Measurements from ENCODE around the gene IGFBP5.

IGFBP5 gene

DNA sequence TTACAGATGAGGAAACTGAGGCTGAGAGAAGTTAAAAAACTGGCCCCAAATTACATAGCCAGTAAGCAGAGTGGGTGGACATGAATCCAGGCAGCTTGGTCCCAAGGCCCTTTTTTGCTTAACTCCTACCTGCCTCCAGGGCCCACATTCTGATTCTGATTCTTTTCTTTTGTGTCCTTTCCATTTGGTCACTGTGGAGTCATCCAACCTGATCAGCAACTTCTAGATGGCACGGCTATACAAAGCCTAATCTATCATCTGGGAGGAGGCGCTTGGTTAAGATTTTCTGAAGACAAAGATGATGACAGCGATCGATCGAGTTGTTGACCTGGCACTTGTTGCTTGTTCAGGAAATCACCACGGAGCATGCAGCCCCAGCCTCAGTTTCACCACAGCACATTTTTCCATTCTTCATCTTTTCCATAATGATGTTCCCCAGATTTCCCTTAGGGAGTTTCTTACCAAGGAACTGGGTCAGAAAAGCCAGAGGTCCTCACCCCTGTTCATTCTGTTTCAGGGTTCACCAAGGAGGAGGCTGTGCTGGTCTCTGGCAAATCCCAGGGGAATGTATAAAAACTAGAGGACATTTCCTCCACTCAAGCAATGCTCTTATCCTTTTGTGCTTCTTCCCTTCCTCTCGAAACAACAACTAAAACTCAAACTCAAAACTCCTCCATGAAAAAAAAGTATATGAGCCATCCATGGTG lies 69.0 kb downstream of the IGFBP5 start:
- in situ Hi-C loops (cut with HindIII; ENCODE audit: low sequenced_read_pairs), result no loop called here

DNA sequence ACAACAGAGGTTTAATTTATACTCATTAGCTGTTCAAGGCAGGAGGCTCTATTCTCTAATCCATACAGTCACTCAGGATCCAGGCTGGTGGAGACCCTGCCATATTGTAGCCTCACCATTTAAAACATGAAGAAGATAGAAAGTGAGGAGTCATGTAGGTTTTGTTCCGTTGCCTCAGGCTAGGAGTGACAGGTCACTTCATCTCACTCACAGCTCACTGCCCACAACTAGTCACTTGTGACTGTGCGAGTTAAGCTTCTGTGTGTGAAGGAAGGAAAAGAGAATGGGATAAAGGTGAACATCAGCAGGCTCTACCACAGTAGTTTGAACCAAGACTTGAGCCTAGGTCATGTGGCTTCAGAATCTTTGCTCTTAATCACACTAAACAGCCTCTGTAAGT lies 71.1 kb downstream of the IGFBP5 start:
- in situ Hi-C loops (cut with HindIII; ENCODE audit: low sequenced_read_pairs), result no loop called here

DNA sequence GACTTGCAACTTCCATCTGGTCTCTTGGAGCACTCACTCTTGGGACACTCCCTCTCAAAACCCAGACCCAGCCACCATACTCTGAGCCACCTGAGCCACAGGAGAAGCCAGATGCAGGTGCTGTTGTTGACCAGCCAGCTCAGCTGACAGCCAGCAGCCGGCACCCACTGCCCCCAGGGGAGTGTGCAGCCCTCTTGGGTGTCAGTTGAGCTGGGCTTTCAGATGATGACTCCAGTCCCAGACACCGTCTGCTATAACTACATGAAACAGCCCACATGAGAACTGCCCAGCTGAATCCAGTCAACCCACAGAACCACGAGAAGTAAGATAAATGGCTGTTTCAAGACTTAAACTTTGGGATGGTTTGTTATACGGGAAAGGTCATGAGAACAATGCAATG lies 72.8 kb downstream of the IGFBP5 start:
- in situ Hi-C loops (cut with HindIII; ENCODE audit: low sequenced_read_pairs), result no loop called here
